ENCODE measurements around the gene RAB7B.
"Not testable (repeated sequence)": the region's sequence is repeated elsewhere in the genome, so short reads cannot be mapped to it uniquely, and the experiment has no call there.

Gene RAB7B

GRCh38 chr1:206003854-206004800, 932 bp upstream of the RAB7B start:
- TF ChIP-seq CTCF (IDR thresholded peaks at IDR 0.05; ENCODE audit: low read depth, low read length) = no peak
- DNase-seq (ENCODE audit: extremely low read depth, low read depth) = no peak

- TF ChIP-seq CTCF (IDR thresholded peaks at IDR 0.05; ENCODE audit: low read depth, low read length) = no peak
- DNase-seq (ENCODE audit: extremely low read depth, low read depth) = no peak
Observed at GRCh38 chr1:206002160-206002559, 1.0 kb downstream of the RAB7B start.

GRCh38 chr1:206001476-206001888, 1.7 kb downstream of the RAB7B start:
- DNase-seq (ENCODE audit: extremely low read depth, low read depth) = peak; percentile 70
- no peak; the same call in 1 of the 2 replicates for TF ChIP-seq CTCF (IDR thresholded peaks at IDR 0.05; ENCODE audit: low read depth, low read length)

GRCh38 chr1:206000641-206001339, 2.4 kb downstream of the RAB7B start:
- TF ChIP-seq CTCF (IDR thresholded peaks at IDR 0.05; ENCODE audit: low read depth, low read length) = no peak
- DNase-seq (ENCODE audit: extremely low read depth, low read depth) = no peak

GRCh38 chr1:205998457-205999241, 4.5 kb downstream of the RAB7B start:
- DNase-seq (ENCODE audit: extremely low read depth, low read depth) = no peak
- TF ChIP-seq CTCF (IDR thresholded peaks at IDR 0.05; ENCODE audit: low read depth, low read length) = no peak

GRCh38 chr1:205996641-205997040, 6.6 kb downstream of the RAB7B start:
- not testable (repeated sequence) for DNase-seq (ENCODE audit: extremely low read depth, low read depth)

- TF ChIP-seq CTCF (IDR thresholded peaks at IDR 0.05; ENCODE audit: low read depth, low read length) = no peak
- DNase-seq (ENCODE audit: extremely low read depth, low read depth) = no peak
Observed at GRCh38 chr1:205994346-205994745, 8.8 kb downstream of the RAB7B start.
